Epithelial cell of esophagus (primary cell): ENCODE results near the gene SETD6.

Source experiments
- DNase-seq: peaks from one replicate; pipeline ENCODE4 v3.0.0; 2010; ENCODE audit warnings: low read depth
- H3K4me3 ChIP-seq: 2 replicates; pipeline ENCODE4 v1.5.1; 2011; ENCODE audit warnings: mild to moderate bottlenecking, low read length, control low read depth
- CTCF ChIP-seq: IDR thresholded peaks from 2 replicates; pipeline ENCODE4 v1.5.1; 2011; ENCODE audit warnings: low read depth, mild to moderate bottlenecking, low read length, control low read depth, inconsistent platforms; ENCODE audit not compliant: insufficient read depth; ENCODE audit errors: missing control alignments

The SETD6 gene

GRCh38 chr16:58499092-58499511 lies 16.2 kb upstream of the SETD6 start:
- no peak for DNase-seq
- H3K4me3 ChIP-seq: no peak overlapping the region
- no peak for TF ChIP-seq CTCF

- peak; percentile 88 for DNase-seq
- H3K4me3 ChIP-seq: peak within 1 kb of the TSS; percentile 35
- TF ChIP-seq CTCF: no peak
These were observed 15.5 kb upstream of the SETD6 start, which contains the start of gene NDRG4 for GRCh38 chr16:58499615-58500351. TSS of gene NDRG4 (plus strand) at chr16:58500143. CDS start at chr16:58500249, 106 bp downstream.

- no peak for TF ChIP-seq CTCF
- peak overlapping the region; percentile 35 for H3K4me3 ChIP-seq
- no peak for DNase-seq
These were observed 14.7 kb upstream of the SETD6 start for GRCh38 chr16:58500430-58501241.

GRCh38 chr16:58501242-58502131 lies 13.8 kb upstream of the SETD6 start:
- peak overlapping the region; percentile 35 for H3K4me3 ChIP-seq
- no peak for TF ChIP-seq CTCF
- DNase-seq: peak; percentile 20

- DNase-seq: no peak
- no peak overlapping the region for H3K4me3 ChIP-seq
- TF ChIP-seq CTCF: no peak
These were observed 12.9 kb upstream of the SETD6 start for GRCh38 chr16:58502217-58502921.

- DNase-seq: no peak
- no peak for TF ChIP-seq CTCF
- H3K4me3 ChIP-seq: no peak overlapping the region
These were observed 12.0 kb upstream of the SETD6 start for GRCh38 chr16:58503166-58503862.
